SK-N-SH treated with all-trans-retinoic acid at 6 μM for 48 hours (cell line): ENCODE data around the gene SLC26A2.

ENCODE experiments used
- ATAC-seq: fragments of 200-7000 bp; cut with Tn5 transposase; 3 replicates; pipeline ENCODE4 v1.9.1; 2020; ENCODE audit warnings: mild to moderate bottlenecking, moderate library complexity
- ARNTL ChIP-seq: fragments of 450-650 bp; formaldehyde crosslinking; IDR thresholded peaks from 2 replicates; pipeline ENCODE4 v1.5.0; 2020; ENCODE audit warnings: low read depth, mild to moderate bottlenecking, moderate library complexity, borderline replicate concordance
- BACH2 ChIP-seq: fragments of 250-450 bp; sonication (Bioruptor Pico); IDR thresholded peaks from 2 replicates; pipeline ENCODE4 v1.9.0; 2021; ENCODE audit warnings: mild to moderate bottlenecking, borderline replicate concordance
- CREB5 ChIP-seq: fragments of 250-450 bp; sonication (Bioruptor Pico); IDR thresholded peaks from 2 replicates; pipeline ENCODE4 v1.5.1; 2020; ENCODE audit warnings: low read depth, mild to moderate bottlenecking, moderate library complexity
- CSDC2 ChIP-seq: fragments of 250-450 bp; sonication (Bioruptor Pico); IDR thresholded peaks from 2 replicates; pipeline ENCODE4 v1.5.0; 2020; ENCODE audit warnings: mild to moderate bottlenecking, moderate library complexity
- CSRNP3 ChIP-seq: fragments of 250-450 bp; sonication (Bioruptor Pico); IDR thresholded peaks from 2 replicates; pipeline ENCODE4 v1.5.1; 2021; ENCODE audit warnings: mild to moderate bottlenecking, moderate library complexity
- OSR1 ChIP-seq: fragments of 250-450 bp; sonication (Bioruptor Pico); IDR thresholded peaks from 2 replicates; pipeline ENCODE4 v1.8.0; 2022; ENCODE audit warnings: moderate library complexity, mild to moderate bottlenecking, inconsistent platforms
- PATZ1 ChIP-seq: fragments of 250-450 bp; sonication (Bioruptor Pico); IDR thresholded peaks from 2 replicates; pipeline ENCODE4 v1.8.0; 2020; ENCODE audit warnings: mild to moderate bottlenecking, moderate library complexity, borderline replicate concordance
- POU6F1 ChIP-seq: fragments of 250-450 bp; sonication (Bioruptor Pico); IDR thresholded peaks from 2 replicates; pipeline ENCODE4 v1.8.0; 2021; ENCODE audit warnings: low read depth, mild to moderate bottlenecking, moderate library complexity, borderline replicate concordance
- PPARA ChIP-seq: fragments of 250-450 bp; sonication (Bioruptor Pico); IDR thresholded peaks from 2 replicates; pipeline ENCODE4 v1.5.0; 2020; ENCODE audit warnings: mild to moderate bottlenecking, borderline replicate concordance
- SNAI2 ChIP-seq: fragments of 250-450 bp; sonication (Bioruptor Pico); IDR thresholded peaks from 2 replicates; pipeline ENCODE4 v1.5.0; 2020; ENCODE audit warnings: mild to moderate bottlenecking, moderate library complexity
- TSHZ2 ChIP-seq: fragments of 250-450 bp; sonication (Bioruptor Pico); IDR thresholded peaks from 2 replicates; pipeline ENCODE4 v1.5.0; 2020; ENCODE audit warnings: mild to moderate bottlenecking, moderate library complexity
- ZC3H10 ChIP-seq: fragments of 250-450 bp; sonication (Bioruptor Pico); IDR thresholded peaks from 2 replicates; pipeline ENCODE4 v1.5.1; 2021; ENCODE audit warnings: mild to moderate bottlenecking, moderate library complexity
- ZFP3 ChIP-seq: fragments of 250-450 bp; sonication (Bioruptor Pico); IDR thresholded peaks from 2 replicates; pipeline ENCODE4 v1.5.0; 2020; ENCODE audit warnings: mild to moderate bottlenecking, moderate library complexity
- ZNF565 ChIP-seq: fragments of 450-650 bp; formaldehyde crosslinking; conservative IDR thresholded peaks from 2 replicates; pipeline ENCODE4 v1.5.0; 2020; ENCODE audit warnings: low read depth, mild to moderate bottlenecking, moderate library complexity
- ZNF8 ChIP-seq: fragments of 450-650 bp; formaldehyde crosslinking; IDR thresholded peaks from 2 replicates; pipeline ENCODE4 v1.5.0; 2020; ENCODE audit warnings: mild to moderate bottlenecking, moderate library complexity

Gene SLC26A2

GRCh38 chr5:150006318-150006717 is 45.8 kb downstream of the SLC26A2 start (continued):
- TF ChIP-seq POU6F1 (CRISPR knock-in tag) (no peak), CSRNP3 (CRISPR knock-in tag) (no peak), ZFP3 (no peak), ZNF565 (CRISPR knock-in tag) (no peak), CREB5 (CRISPR knock-in tag) (no peak)

- ATAC-seq = no peak
- TF ChIP-seq TSHZ2 = no peak
- TF ChIP-seq ZC3H10 (CRISPR knock-in tag) = no peak
Measured at GRCh38 chr5:150007050-150007449, 46.5 kb downstream of the SLC26A2 start.

- no peak for TF ChIP-seq ZNF565 (CRISPR knock-in tag)
- TF ChIP-seq ZC3H10 (CRISPR knock-in tag) = no peak
- TF ChIP-seq BACH2 = no peak
- no peak for TF ChIP-seq ARNTL (CRISPR knock-in tag)
- TF ChIP-seq OSR1 = no peak
- no peak for TF ChIP-seq CREB5 (CRISPR knock-in tag)
- TF ChIP-seq SNAI2 (CRISPR knock-in tag) = no peak
- TF ChIP-seq CSDC2 (CRISPR knock-in tag) = no peak
- TF ChIP-seq PATZ1 (CRISPR knock-in tag) = no peak
- no peak for TF ChIP-seq POU6F1 (CRISPR knock-in tag)
- no peak for TF ChIP-seq ZNF8
- no peak for TF ChIP-seq PPARA
- ATAC-seq = no peak
Measured at GRCh38 chr5:150009671-150010387, 49.3 kb downstream of the SLC26A2 start.
